GM21447 (cell line): ENCODE data around the gene ITGB8.
A peak's percentile ranks its signal among the peaks of the same experiment; 100 is the strongest.
"Not testable (repeated sequence)": the region's sequence is repeated elsewhere in the genome, so short reads cannot be mapped to it uniquely, and the experiment has no call there.

Source experiments
- ATAC-seq: cut with Tn5 transposase; IDR thresholded peaks from one replicate; pipeline ENCODE4 v1.9.1; 2021; ENCODE audit not compliant: unreplicated experiment

The ITGB8 gene

DNA sequence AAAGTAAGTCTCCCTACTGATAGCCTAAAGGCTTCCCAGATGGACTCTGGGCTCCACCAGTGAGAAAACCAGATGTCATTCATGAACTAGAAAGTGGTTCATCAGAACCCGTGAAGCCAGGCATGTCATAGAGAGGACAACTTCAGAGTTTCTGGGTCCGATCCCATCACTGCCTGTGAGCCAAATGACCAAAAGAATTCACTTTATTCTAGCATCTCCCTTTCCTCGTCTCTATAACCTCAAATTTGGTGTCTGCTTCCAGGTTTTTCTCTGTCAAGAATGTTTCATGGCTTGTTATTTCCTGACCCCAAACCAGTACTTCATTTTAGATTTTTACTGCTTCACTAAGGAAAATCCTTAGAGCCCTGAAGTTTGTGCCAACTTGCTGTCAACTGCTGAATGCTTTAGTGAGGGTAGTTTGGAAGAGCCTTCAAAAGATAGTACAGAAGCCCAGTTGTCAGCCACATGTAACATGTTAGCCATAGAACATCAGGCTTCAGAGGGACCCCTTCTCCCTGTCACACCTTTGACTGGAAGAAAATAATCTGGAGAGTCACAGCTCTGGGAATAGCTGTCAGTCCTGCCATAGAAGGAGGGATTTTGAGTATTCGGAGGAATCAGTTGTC lies 34.0 kb downstream of the ITGB8 start:
- no peak for ATAC-seq

DNA sequence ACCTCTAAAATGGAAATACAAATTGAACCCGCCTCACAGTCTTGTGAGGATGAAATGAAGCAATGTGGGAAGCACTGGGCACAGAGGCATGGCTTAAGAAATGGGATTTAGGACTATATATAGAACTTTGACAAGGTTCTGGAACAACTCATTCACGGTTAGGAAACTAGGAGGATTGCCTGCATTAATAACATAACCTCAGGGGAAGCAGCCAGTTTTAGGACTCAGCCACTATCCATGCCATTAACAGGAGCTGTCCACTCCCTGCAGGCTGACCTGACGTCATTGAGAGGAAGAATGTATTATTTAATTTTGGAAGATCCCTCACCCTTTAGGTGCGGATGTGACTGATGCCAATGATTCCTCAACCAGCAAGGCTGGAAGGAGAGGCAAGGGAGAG lies 34.8 kb downstream of the ITGB8 start:
- no peak for ATAC-seq

DNA sequence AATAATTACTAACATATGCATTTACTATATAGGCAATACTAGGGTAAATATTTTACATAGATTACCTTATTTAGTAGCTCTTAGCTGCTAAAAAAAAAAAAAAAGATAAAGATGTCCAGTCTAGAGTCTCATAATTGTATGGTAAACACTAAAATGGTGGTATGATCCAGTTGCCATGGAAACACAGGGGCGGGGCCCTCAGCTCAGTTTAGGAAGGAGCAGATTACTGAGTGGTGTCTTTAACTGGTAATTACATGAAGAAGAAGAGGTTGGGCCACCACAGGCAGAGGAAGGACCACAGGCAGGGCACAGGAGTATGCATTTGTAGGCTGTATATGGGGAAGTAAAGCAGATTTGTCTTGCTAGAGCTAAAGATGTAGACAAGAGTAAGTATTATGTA lies 43.7 kb downstream of the ITGB8 start:
- no peak for ATAC-seq

DNA sequence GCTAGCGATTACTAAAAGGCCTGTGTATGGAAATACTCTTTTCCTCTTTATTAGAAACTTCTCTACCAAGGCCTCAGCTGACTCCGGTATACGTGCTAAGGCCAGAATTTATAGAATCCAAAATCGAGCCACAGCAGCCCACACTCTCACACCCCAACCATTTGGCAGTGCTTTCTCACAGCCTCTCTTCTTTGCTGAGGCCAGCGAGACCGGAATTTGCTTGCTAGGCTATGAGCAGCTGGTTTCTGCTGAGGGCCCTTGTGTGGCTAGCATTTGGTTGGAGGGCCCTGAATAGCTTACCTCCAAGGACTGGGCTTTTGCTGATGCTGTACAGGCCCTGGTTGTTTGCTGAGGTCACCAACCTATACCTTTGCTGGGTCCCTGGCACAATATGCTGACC lies 46.1 kb downstream of the ITGB8 start:
- no peak for ATAC-seq

DNA sequence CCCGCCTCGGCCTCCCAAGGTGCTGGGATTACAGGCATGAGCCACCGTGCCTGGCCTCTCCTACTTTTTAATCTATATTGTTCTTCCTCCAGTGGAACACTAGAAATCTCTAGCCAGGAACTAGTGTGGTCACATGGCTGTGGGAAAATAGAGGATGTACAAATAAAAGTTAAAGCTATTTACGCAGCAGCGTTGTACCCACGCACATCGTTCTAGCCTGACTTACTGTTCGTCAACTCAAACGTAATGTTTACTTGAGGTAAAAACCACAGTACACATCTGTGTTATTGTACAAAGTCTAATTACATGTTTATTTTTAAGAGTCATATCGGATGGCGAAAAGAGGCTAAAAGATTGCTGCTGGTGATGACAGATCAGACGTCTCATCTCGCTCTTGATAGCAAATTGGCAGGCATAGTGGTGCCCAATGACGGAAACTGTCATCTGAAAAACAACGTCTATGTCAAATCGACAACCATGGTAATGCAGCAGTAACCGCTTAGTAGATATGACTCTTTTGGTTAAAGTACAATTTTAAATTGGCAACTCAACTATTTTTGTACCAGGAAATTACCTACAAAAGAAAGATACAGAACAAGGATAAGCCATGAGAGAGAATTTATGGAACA lies 50.8 kb downstream of the ITGB8 start:
- ATAC-seq, result no peak

DNA sequence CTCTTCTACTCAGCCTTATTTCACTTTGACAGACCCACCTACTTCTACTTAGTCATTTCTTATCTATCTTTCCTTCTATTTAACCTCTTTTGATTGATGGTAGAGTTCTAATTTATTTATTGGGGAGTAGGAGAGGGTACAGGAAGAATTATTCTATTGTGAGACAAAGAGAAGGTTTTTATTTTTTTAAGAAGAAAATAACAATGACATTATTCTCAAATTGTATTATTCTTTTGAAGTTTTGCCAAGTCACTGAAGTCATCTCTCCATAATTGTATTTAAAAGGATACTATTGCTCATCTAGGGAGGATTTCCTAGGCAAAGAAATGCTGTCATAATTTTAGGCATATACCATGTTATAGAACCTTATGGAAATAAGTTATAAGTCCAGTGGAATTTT lies 52.7 kb downstream of the ITGB8 start:
- no peak for ATAC-seq

DNA sequence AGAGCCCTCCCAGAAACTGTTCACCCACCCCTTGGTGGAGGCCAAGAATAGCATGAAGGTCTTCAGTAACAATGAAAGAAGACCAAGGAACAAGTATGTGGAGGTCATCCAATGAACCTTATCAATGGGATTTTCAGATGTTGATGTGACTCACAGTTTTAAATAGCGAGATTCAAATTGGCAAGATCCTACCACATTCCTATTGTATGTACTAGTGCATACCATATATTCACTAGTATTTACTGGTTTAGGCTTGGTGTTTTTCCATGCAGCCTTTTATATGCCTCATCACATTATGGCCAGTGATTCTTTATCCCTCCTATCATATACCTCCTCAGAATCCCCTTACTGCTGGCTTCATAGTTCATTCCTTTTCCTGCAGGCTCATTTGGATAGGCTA lies 54.4 kb downstream of the ITGB8 start:
- ATAC-seq, result no peak

DNA sequence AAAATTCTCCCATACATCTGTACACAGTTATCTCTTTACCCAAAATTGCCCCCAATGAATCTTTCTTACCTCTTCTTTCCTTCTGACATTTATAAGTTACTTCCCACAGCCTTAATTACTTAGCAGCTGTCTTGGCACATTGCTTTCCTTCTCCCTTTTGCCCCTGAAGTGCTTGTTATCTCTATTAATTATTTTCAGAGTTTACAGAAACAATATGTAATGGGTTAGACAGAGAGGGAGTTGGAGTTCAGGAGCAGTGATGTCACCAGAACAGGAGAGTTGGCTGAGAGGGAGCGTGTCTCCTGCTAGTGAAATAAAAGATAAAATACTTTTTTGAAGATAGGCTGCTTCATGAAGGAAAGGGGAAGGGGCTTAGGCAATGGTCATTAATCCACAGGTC lies 57.4 kb downstream of the ITGB8 start:
- no peak for ATAC-seq

DNA sequence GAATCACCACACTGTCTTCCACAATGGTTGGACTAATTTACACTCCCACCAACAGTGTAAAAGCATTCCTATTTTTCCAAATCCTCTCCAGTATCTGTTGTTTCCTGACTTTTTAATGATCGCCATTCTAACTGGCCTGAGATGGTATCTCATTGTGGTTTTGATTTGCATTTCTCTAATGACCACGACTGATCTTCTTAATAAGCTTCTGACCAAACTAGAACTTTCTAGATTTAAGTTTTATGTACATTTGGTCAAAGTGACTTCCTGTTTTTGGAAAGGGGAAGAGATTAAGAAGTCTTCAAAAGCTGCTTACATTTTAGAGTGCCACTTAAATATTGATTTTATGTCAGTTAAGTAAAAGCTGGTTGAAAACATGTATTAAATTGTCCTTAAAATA lies 58.5 kb downstream of the ITGB8 start:
- ATAC-seq, result not testable (repeated sequence)

DNA sequence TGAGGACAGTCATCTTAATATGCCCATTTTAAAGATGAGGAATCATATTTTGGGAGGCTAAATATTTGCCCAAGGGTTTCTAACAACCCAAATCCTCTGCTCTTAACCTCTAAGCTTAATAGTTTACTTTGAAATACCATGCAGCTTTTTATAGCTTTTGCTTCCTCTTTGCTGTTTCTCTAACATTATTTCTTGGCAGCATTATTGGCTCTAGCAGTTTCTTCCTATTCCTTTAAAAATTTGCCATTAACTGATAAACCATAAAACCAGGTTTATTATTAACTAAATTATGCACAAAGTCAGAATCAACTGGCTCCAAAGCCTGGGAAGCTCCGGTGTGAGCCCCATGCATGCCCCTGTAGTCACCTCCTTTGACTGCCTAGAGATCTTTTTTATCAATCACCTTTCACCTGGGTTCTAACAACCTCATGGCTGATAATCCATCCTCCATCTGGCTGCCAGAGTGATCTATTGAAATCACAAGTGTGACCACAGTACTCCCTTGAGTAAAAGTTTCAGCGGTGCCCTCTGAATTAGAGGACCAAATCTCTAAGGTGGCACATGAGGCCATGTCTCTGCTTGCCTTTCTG lies 62.4 kb downstream of the ITGB8 start:
- no peak for ATAC-seq

DNA sequence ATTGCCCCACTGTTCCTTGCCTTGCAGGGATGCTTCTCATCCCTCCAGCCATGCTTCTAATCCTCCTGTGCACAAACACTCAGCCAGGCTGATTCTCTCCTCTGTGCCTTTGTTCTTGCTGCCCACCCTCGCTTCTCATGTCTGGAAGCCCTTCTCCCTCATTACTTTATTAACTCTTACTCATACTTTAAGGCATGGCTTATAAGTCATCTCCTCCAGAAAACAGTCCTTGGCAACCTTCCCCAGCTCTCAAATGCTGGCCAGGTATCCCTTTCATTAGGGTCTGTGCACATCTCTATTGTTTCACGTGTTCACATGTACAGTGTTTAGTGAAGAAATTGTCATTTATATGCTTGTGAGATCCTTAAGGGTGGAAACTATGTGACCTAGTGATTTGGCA lies 62.9 kb downstream of the ITGB8 start:
- no peak for ATAC-seq

DNA sequence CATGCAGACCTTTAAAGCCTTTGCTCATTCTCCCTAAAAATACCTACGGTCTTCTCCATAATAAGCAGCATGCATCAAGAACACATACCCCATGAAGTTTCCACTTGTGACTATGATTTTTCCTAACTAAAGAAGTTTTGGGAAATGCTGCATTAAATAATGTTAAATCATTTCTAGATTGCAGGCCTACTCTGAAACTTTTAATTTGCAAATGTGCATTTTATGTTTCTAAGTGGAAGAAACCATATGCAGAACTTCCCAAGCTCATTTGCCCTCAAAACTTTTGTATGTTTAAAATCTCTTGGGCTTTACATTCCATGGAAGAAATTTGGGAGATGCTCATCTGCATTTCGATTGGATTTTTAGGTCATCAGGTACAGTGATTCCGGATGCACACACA lies 63.6 kb downstream of the ITGB8 start:
- ATAC-seq, result no peak

DNA sequence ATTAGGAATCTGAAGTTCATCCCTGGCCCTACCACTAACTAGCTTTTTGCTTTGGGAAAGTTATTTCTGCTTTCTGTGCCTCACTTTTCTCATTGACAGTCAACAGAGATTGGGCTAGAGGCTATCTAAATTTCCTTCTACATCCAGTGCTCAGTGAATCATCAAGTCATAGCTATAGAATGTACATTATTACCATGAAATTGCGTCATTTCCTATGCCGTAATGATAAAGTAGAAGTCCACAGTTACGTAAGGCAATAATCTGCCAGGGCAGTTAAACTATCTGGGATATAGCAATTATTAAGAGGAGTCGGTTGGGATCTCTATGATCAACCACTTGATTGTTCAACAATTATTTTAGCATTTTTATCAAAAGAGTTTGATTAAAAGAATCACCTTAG lies 64.4 kb downstream of the ITGB8 start:
- no peak for ATAC-seq

DNA sequence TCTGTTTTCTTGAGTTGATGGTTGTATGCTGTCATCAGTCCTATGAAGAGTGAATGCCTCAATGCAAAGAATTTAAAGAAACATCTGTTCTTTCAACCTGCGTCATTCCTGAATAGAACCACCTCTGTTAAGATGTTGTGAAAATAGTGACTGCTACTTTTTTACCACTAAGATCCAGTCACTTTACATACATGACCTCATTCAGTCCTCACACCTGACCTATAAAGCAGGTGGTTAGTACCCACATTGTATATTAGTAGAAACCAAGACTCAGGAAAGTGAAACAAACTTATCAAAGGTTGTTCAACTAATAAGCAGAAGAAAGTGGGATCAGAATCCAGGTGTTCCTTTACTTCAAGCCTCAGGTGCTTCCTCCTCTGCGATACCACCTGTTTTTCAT lies 64.8 kb downstream of the ITGB8 start:
- peak; percentile 79 for ATAC-seq

DNA sequence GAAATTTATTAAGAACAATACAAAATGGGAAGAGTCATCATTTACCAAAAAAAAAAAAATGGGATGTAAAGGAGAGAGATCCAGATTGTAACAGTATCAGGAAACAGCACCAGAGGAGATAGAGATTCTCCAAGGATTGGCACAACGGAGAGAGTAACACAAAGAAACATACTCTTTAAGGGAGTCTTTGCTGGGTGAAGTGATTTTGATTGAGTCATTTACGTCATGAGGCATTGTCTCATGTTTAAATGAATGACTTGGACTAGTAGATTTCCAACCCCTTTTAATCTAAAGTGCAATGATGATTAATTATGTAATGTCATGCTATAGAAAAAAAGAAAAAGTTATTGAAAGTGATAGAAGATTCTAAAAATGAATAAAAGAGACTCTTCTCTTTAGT lies 68.8 kb downstream of the ITGB8 start:
- ATAC-seq, result no peak

DNA sequence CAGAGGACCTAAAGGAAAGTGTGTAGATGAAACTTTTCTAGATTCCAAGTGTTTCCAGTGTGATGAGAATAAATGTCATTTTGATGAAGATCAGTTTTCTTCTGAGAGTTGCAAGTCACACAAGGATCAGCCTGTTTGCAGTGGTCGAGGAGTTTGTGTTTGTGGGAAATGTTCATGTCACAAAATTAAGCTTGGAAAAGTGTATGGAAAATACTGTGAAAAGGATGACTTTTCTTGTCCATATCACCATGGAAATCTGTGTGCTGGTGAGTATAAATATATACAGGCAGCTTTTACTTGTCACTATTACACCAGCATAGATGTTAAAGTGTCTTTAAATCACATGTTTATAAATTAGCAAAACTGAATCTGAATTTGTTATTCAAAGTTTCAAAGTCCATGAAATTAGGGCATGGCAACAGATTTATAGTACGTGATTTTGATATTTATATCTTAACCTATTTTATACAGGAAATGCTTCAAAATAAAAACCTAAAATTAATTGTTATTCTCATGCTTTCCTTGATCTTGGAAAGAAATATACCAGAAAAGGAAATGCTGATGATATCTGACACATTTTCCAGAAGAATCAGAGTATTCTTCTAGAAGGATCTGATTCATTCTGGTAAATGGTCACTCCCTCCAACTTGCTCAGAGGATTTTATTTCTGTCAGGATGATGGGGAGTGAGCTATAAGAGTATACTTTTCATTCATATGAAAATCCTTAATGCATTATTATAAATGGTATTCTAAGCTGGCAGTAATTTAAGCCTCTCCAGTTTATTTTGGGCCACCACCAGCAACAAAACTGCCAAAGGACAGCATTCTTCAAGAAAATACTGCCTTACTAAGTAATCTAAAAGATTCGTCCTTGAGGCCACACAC lies 71.4 kb downstream of the ITGB8 start:
- no peak for ATAC-seq

DNA sequence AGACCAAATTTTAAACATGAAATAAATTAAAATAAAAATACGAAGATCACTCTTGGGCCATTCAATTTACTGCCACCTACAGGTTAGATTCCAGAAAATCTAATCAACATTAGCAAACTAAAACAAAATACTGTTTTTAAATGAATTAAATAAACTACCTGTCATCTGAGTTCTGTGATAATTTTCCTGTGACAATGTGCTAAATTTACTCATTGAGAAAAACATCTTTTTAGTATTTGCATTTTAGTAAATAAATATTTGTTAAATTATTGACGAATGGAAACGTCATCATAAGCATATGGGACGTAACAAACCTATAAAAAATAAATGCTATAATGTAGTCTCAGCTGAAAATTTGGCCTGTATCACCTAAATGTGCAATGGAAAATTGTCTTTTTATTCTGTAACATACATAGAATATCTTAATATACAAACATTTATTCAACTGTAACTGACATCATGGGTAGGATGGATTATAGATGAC lies 72.1 kb downstream of the ITGB8 start:
- no peak for ATAC-seq

DNA sequence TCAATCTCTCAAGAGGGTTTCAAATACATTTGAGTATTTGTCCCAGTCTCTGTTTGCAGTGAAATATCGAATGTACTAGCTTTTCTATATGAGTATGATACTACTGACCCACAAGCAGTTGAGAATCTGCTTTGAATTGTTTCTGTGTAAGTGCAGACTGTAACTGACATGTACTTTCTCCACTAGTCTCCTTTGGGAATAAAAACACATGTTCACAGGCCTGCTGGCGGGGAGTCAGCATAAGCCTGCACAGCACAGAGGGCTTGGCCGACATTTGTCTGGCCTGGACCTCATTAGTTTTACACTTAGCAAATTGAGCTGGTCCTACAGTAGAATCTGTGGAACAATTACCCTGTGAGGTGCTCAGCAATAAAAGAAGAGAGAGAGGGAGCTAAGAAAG lies 72.6 kb downstream of the ITGB8 start:
- no peak for ATAC-seq

DNA sequence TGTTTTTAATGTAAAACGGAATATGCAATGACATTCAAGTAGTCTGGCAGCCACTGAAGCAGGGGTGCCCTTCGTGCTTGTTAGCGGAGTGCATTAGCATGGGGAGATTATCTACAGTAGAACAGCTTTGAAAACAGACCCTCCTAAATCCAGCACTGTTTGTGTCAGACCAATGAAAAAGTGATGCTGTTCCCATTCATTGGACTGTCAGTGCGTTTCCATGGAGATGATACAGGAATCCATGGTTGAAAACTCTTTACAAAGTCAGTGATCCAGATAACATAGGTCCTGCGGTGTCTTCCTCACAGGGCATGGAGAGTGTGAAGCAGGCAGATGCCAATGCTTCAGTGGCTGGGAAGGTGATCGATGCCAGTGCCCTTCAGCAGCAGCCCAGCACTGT lies 73.6 kb downstream of the ITGB8 start:
- no peak for ATAC-seq

DNA sequence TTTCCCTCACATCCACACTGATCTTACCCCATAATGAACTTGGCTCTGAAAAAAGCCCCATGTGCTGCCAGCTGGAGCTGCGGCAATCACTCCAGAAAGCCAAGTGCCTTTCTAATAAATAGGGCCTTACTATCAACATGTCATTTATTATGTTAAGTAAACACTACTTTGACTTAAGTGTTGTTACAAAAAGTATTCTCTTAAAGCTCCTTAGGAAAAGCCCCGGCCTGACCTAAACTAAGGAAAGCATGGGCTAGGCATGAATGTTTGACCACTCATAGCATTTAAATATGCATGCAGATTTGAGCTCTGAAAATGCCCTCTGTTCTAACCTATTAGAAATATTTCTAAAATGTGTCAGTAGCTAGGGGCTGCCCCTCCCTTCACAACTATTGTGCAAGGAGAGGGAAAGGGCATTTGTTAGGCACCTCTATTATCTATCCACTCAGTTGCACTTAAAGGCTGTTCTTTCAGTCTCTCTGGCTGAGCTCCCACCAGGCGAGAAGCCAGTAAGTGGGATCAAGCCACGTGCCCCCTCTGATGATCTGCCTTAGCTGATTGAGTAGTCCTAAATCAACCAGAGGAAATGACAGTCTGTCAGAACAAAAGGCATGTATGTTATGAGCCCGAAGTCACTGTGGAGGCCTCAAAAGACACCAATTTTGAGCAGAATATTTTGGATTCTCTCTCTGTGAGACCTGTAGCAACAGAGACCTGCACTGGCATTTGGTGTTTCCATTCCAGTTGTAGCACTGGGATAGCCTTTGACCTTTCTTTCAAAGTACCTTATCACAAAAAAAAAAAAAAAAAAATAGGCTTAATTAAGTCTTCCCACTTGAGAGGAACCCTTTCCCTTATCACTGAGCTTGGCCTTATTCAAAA lies 77.1 kb downstream of the ITGB8 start:
- ATAC-seq, result no peak

DNA sequence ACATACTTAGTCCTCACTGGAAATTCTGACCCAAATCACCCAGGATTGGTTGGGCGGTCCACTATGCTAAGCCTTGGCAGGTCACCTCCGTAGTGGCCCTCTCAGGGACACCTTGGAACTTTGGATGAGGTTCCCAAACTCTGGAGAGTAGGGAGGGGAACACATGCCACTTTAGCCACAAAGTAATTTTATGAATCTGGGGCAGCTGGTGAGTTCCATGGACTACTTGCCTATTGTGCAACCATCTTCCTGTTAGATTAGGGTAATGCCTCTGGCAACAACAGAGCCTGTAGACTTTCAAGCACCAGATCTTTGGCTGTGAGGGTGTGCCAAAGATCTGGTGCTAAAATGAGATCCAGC lies 77.7 kb downstream of the ITGB8 start:
- no peak for ATAC-seq
